ENCODE data around the gene PTPRN. TPM values are rescaled to one million over a fixed set of nuclear protein-coding genes. Genes with fewer than 3 reads are reported as not detected.
A peak's percentile ranks its signal among the peaks of the same experiment; 100 is the strongest.

The PTPRN gene
- total and polyA plus RNA-seq, 8 donors, result 0.17 to 1.4 (median 0.79) TPM; not detected in 1

GRCh38 chr2:219292616-219293015 is 16.6 kb downstream of the PTPRN start:
- ATAC-seq, result no peak
- peaks cover 0 to 13% of the 10 kb centered on the region in 2 donors for H3K4me1 ChIP-seq
- no peak overlapping the region for H3K4me3 ChIP-seq
- DNase-seq, result no peak
- TF ChIP-seq CTCF (IDR thresholded peaks at IDR 0.05), result no peak
- no peak overlapping the region for H3K27ac ChIP-seq
- peaks cover 0 to 10% of the 10 kb centered on the region in 2 donors for H3K27me3 ChIP-seq
- intact Hi-C loops (cut with DNase I), result loop anchor here in 1 of 2 donors (10.0 kb wide), 1 partner anchor 128 kb away; the partner anchor contains the start of gene NHEJ1
- no peaks in the 10 kb centered on the region for H3K9me3 ChIP-seq
- no peaks in the 10 kb centered on the region for H3K36me3 ChIP-seq

- Histone ChIP-seq H3K27ac (no peak overlapping the region), H3K4me1 (peaks cover 0 to 13% of the 10 kb centered on the region in 2 donors), H3K27me3 (peaks cover 0 to 5% of the 10 kb centered on the region in 2 donors), H3K4me3 (no peak overlapping the region), H3K36me3 (no peaks in the 10 kb centered on the region), H3K9me3 (no peaks in the 10 kb centered on the region)
- ATAC-seq, result no peak
- intact Hi-C loops (cut with DNase I), result loop anchor here in 1 of 2 donors (10.0 kb wide), 1 partner anchor 127 kb away; the partner anchor contains the start of gene NHEJ1
- TF ChIP-seq CTCF (IDR thresholded peaks at IDR 0.05), result no peak
- peak in 1 of 4 donors; percentile 17 for DNase-seq
Measured at GRCh38 chr2:219291910-219292490, 17.2 kb downstream of the PTPRN start.

- intact Hi-C loops (cut with DNase I), result loop anchor here in 1 of 2 donors (10.0 kb wide), 1 partner anchor 127 kb away; the partner anchor contains the start of gene NHEJ1
- DNase-seq, result peak in 1 of 4 donors; percentile 47
- Histone ChIP-seq H3K27me3 (peaks cover 0 to 5% of the 10 kb centered on the region in 2 donors), H3K27ac (no peak overlapping the region), H3K36me3 (peaks cover 0 to 4% of the 10 kb centered on the region in 2 donors), H3K9me3 (no peaks in the 10 kb centered on the region), H3K4me3 (no peak overlapping the region), H3K4me1 (peaks cover 0 to 13% of the 10 kb centered on the region in 2 donors)
- no peak for TF ChIP-seq CTCF (IDR thresholded peaks at IDR 0.05)
- ATAC-seq, result no peak
Measured at GRCh38 chr2:219291394-219291793, 17.8 kb downstream of the PTPRN start.

- intact Hi-C loops (cut with DNase I), result loop anchor here in 1 of 2 donors (10.0 kb wide), 1 partner anchor 126 kb away; the partner anchor contains the start of gene NHEJ1
- H3K4me3 ChIP-seq, result no peak overlapping the region
- no peaks in the 10 kb centered on the region for H3K9me3 ChIP-seq
- H3K36me3 ChIP-seq, result peaks cover 0 to 13% of the 10 kb centered on the region in 2 donors
- no peak for TF ChIP-seq CTCF (IDR thresholded peaks at IDR 0.05)
- no peak overlapping the region for H3K27ac ChIP-seq
- DNase-seq, result peak in 1 of 4 donors; percentile 50
- no peak for ATAC-seq
- peaks cover 0 to 13% of the 10 kb centered on the region in 2 donors for H3K4me1 ChIP-seq
- H3K27me3 ChIP-seq, result peaks cover 0 to 5% of the 10 kb centered on the region in 2 donors
Measured at GRCh38 chr2:219290381-219291171, 18.6 kb downstream of the PTPRN start.

Data from left lung (tissue), 10 donors.